Ishikawa (cell line): ENCODE results near the gene CCDC107.

Experiments used
- EP300 ChIP-seq: IDR thresholded peaks from 2 replicates; pipeline ENCODE4 v1.6.1; 2012; ENCODE audit warnings: borderline replicate concordance
- TAF1 ChIP-seq: IDR thresholded peaks from 2 replicates; pipeline ENCODE4 v1.6.1; 2012; ENCODE audit warnings: low read depth, mild to moderate bottlenecking

DNA sequence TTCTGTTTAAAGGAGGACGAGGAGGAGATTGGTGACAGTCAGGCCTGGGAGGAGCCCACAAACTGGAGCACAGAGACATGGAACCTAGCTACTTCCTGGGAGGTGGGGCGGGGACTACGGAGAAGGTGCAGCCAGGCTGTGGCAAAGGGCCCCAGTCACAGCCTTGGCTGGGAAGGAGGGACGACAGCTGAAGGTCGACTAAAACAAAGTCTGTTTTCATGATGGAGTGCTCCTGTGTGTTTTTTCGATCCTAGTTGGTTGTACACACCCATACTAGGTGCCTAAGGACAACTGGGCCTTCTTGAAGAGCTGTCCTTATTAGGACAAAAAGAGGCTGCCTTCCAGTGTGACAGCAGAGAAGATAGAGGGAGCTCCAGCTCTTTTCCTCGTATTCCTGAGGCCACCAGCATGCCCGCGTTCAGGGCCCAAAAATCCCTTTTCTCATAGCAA lies 2.9 kb downstream of the CCDC107 start:
- no peak for TF ChIP-seq EP300
- no peak for TF ChIP-seq TAF1
